HG02885 (cell line): ENCODE measurements around the gene MPL.

ENCODE experiments used
- ATAC-seq: cut with Tn5 transposase; IDR thresholded peaks from one replicate; pipeline ENCODE4 v1.9.1; 2021; ENCODE audit warnings: mild to moderate bottlenecking; ENCODE audit not compliant: unreplicated experiment, poor library complexity

MPL gene

GRCh38 chr1:43305926-43306687 lies 31.5 kb upstream of the MPL start:
- no peak for ATAC-seq

- no peak for ATAC-seq
Observed at GRCh38 chr1:43306688-43307457, 30.7 kb upstream of the MPL start.

GRCh38 chr1:43307458-43308158 lies 30.0 kb upstream of the MPL start:
- no peak for ATAC-seq

- ATAC-seq: no peak
Observed at GRCh38 chr1:43308635-43309404, 28.8 kb upstream of the MPL start.

GRCh38 chr1:43309405-43310025 lies 28.1 kb upstream of the MPL start:
- ATAC-seq: no peak

- no peak for ATAC-seq
Observed at GRCh38 chr1:43311521-43311920, 26.1 kb upstream of the MPL start.

- ATAC-seq: no peak
Observed at GRCh38 chr1:43312212-43312623, 25.4 kb upstream of the MPL start.

GRCh38 chr1:43312663-43313515 lies 24.7 kb upstream of the MPL start:
- ATAC-seq: no peak

- ATAC-seq: no peak
Observed at GRCh38 chr1:43313771-43314170, 23.8 kb upstream of the MPL start.

- ATAC-seq: no peak
Observed at GRCh38 chr1:43314233-43314632, 23.4 kb upstream of the MPL start.

GRCh38 chr1:43315481-43315880 lies 22.1 kb upstream of the MPL start:
- no peak for ATAC-seq

- ATAC-seq: no peak
Observed at GRCh38 chr1:43315963-43316737, 21.5 kb upstream of the MPL start.

- ATAC-seq: no peak
Observed at GRCh38 chr1:43316738-43317520, 20.7 kb upstream of the MPL start.

- ATAC-seq: no peak
Observed at GRCh38 chr1:43317817-43318471, 19.7 kb upstream of the MPL start.

GRCh38 chr1:43318831-43319230 lies 18.8 kb upstream of the MPL start:
- no peak for ATAC-seq

GRCh38 chr1:43319288-43319687 lies 18.3 kb upstream of the MPL start:
- ATAC-seq: no peak

GRCh38 chr1:43319766-43320165 lies 17.9 kb upstream of the MPL start:
- no peak for ATAC-seq
